OCI-M1 (cell line): ENCODE measurements around the gene ASMTL.
"Not testable (repeated sequence)": the region's sequence is repeated elsewhere in the genome, so short reads cannot be mapped to it uniquely, and the experiment has no call there.

Experiments
- DNase-seq: peaks from one replicate; lab custom pipeline; 2025; lab: John Stamatoyannopoulos, UW

Gene ASMTL

DNA sequence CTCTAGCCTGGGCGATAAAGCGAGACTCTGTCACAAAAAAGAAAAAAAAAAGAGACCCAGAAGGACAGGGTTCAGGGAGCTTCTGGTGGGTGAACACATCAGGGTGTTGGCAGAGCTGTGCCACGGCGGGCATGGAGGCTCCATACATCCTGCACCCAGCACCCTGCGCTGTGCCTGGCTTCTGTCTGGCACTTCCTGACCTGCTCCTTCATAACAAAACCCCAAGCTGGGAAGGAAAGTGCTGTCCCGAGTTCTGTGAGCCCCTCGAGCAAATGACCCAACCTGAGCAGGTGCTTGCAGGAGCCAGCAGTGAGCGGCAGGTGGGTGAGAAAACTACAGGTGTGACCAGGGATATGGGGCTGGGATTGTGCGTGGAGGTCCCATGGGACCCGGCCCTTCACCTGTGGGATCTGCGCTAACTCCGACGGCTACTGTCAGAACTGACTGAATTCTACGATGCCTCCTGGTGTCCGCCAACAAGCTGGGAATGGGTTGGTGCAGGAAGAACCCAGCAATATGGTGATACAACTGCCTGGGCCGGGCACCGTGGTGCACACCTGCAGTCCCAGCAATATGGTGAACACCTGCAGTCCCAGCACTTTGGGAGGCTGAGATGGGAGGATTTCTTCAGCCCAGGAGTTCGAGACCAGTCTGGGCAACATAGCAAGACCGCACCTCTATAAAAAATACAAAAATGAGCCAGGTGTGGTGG is 18.9 kb downstream of the ASMTL start:
- no peak for DNase-seq

DNA sequence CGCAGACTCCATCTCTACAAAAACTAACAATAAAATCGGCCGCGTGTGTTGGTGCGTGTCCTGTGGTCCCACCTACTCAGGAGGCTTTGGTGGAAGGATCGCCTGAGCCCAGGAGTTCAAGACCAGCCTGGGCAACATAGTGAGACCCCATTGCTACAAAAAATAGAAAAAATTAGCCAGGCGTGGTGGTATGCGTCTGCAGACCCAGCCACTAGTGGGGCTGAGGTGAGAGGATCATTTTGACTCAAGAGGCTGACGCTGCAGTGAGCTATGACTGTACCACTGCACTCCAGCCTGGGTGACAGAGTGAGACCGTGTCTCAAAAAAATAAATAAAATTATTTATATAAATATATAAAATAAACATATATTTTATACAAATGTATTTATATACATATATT is 22.3 kb downstream of the ASMTL start:
- DNase-seq = no peak

DNA sequence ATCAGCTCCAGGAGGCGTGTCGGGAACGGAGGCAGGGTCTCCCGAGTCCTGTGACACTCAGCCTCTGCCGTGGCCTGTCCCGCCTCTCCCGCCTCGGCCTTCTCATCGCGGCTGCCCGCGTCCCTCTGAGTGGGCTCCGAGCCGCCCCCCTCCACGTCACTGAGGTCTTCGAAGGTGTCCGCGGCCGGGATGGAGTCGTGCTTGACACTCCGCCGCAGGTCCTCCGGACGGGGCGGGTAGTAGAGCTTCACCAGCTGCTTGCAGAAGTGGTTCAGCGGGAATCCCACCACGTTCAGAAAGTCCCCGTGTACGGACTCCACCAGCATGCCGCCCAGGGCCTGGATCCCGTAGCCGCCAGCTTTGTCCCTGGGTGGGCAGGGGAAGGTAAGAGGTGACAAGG is 25.0 kb downstream of the ASMTL start:
- no peak for DNase-seq

- DNase-seq = not testable (repeated sequence)
Measured at GRCh38 chrX:1426321-1426720, 26.4 kb downstream of the ASMTL start.

DNA sequence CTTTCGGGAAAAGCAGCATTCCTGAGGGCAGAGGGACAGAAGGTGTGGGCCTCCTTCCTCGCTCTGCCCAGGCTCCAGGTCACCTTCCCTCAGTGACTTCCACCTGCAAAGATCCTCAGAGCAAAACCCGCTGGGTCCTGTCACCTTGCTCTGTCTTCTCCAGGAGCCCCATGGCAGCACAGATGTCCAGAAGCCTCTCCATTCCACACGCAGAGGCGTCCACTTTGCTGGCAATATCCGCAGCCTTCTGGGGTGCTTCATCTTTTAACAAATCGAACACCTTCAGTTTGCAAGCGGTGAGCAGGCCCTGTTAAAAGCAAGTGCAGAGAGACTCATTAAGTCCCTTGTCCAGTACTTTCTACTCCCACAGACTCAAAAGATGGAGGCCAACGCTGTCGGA is 27.3 kb downstream of the ASMTL start:
- DNase-seq = no peak

DNA sequence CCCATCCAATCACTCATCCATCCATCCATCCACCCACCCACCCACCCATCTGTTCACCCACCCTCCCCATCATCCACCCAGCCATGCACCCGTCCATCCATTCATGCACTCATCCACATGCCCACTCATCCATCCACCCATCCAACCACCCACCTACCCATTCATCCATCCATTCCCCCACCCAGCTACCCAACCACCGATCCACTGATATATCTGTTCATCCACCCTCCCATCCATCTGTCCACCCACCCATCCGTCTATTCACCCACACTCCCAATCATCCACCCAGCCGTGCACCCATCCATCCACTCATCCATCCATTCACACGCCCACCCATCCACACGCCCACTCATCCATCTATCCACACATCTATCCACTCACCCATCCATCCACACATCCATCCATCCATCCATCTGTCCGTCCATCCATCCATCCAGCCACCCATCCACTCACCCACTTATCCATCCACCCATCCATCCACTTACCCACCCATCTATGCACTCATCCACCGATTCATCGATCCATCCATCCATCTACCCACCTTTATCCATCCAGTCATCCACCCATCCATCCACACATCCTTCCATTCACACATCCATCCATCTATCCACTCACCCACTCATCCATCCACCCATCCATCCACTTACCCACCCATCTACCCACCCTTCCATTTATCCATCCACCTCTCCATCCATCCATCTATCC is 28.4 kb downstream of the ASMTL start:
- no peak for DNase-seq

GRCh38 chrX:1423215-1423614 is 29.5 kb downstream of the ASMTL start:
- DNase-seq = no peak

DNA sequence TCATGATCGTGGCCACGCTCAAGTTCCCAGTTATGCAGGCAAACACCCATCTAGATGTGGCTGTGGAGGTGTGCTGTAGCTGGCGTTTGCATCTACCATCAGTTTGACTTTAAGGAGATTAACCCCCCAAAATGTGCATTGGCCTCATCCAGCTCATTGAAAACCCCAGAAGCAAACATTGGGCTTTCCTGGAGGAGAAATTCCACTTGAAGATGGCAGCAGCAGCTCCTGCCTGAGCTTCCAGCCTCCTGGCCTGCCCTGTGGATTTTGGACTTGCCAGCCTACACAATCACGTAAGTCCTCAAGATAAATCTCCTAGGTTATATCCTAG is 30.6 kb downstream of the ASMTL start:
- no peak for DNase-seq

GRCh38 chrX:1421433-1422134 is 31.1 kb downstream of the ASMTL start:
- DNase-seq = no peak

DNA sequence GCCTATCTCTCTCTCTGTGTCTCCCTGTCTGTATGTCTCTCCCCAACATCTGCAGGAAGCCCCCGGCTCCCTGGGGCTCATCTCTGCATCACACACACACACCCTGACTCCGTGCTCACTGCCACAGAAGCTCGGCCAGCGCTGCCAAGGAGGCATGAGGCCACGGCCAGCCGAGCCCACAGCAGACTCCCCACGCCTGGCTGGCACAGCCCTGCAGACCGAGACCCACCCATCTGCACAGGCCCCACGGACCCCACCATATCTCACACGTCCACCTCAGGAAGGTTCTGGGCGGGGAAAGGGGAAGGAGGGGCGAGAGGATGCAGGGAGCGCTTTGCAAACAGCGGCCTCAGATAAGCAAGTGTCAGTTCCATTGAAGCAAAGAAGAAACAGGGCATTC is 32.3 kb downstream of the ASMTL start:
- no peak for DNase-seq

DNA sequence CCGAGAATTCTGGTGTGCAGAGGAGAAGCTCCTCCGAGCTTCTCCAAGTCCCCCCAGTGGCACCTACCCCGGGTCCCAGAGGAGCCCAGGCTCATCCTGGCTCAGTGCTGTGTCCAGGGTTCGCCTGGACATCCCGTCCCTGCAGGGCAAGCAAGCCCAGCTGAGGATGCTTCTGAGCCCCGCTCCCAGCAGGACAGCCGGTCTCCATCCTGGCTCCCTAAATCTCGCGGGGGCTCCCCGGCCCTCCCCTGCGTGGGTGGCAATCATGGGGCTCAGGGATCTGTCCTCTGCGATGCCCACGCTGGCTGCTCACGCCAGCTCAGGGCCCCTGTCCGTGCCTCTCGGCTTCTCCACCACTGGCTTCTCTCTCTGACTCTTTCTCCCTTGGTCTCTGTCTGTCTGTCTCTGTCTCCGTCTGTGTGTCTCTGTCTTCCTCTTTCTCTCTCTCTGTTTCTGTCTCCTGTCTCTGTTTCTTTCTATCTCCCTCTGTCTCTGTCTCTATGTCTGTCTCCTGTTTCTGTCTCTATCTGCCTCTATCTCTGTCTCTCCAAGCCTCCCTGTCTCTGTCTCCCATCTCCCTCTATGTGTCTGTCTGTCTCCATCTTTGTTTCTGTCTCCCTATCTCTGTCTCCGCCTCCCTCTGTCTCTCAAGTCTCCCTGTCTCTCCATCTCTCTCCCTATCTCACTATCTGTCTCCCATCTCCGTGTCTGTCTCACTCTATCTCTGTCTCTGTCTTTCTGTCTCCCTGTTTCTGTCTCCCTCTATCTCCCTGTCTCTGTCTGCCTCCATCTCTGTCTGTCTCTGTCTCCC is 33.0 kb downstream of the ASMTL start:
- no peak for DNase-seq

- DNase-seq = no peak
Measured at GRCh38 chrX:1418901-1419544, 33.7 kb downstream of the ASMTL start.

DNA sequence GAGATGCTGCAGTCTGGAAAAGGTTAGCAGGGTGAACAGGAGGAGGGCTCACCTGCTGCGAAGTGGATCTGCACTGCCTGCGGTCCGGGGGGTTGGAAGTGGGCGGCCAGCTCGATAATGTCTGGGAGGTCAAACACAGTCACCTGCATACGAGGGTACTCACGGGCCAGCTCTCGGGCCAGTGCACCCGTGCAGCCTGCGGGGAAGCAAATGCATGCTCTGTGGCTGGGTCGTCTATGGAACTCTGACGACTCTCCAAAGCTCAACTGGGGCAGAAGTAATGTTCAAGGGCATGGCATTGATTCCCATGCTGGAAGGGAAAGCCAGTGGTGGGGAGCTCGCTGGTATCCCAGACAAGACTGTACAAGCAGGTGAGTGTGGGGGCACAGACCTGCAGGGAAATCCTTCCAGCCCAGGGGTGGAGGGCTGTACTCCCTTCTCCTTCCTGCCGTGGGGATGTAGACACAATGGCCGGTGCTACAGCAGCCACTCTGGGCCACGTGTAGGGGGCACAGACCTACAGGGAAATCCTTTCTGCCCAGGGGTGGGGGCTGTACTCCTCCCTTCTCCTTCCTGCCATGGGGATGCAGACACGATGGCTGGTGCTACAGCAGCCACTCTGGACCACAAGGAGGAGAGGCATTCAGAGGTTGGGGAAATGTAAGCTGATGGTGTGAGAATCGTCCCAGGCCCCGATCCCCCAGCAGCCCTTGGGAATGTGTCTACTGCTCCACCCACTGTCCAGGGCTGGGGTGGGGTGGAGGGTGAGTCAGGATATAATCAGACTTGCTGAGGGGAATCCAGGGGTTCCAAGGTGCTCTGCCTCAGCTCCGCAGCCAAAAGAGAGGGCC is 34.6 kb downstream of the ASMTL start:
- no peak for DNase-seq

- DNase-seq = no peak
Measured at GRCh38 chrX:1416965-1417760, 35.5 kb downstream of the ASMTL start.

- no peak for DNase-seq
Measured at GRCh38 chrX:1416327-1416784, 36.4 kb downstream of the ASMTL start.

DNA sequence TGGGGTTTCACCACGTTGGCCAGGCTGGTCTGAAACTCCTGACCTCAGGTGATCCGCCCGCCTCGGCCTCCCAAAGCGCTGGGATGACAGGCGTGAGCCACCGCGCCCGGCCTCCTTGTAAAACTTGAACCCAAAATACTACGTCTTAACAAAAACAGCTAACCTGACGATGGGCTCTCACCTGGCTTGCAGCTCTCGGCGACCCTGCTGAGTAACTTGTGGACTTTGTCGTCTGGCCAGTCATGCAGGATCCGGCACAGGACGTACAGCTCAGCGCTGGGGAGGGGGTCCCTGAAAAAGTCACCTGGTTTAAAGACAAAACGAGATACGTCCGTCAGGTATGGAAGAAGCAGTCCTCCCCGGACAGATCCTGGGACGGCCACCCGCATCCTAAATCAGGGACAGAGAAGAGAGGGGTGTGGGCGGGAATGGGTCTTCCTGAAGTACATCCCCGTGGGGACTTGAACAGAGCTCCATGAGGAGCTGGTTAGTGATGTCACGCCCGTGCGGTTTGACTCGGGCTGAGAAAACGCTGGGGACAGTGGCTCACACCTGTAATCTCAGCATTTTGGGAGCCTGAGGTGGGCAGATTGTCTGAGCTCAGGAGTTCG is 40.1 kb downstream of the ASMTL start:
- no peak for DNase-seq

DNA sequence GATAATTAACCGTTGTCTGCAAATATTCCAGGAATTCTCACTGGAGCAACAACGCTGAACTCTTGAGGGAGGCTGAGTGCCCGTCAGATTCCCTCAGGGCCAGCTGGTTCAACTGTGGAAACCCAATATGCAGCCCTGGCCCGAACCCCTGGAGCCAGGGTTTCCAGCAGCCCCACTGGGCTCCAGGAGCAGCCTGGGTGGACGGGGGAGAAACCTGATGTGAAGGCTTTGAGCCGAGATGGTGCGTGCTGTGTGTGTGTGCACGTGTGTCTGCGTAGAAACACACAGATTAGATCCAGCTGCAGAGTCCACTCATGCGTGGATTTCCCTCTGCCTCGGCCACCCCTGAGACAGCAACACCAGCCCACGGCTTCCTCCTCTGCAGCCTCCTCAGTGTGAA is 41.4 kb downstream of the ASMTL start:
- no peak for DNase-seq

GRCh38 chrX:1407035-1407434 is 45.7 kb downstream of the ASMTL start:
- no peak for DNase-seq

DNA sequence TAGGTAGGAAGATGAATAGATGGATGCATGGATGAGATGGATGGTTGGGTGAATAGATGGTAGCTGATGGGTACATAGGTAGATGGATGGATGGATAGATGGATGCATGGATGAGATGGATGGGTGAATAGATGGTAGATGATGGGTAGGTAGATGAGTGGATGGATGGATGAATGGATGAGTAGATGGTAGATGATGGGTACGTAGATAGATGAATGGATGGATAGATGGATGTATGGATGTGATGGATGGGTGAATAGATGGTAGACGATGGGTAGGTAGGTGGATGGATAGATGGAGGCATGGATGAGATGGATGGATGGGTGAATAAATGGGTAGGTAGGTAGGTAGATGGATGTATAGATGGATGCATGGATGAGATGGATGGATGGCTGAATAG is 46.9 kb downstream of the ASMTL start:
- DNase-seq = not testable (repeated sequence)

DNA sequence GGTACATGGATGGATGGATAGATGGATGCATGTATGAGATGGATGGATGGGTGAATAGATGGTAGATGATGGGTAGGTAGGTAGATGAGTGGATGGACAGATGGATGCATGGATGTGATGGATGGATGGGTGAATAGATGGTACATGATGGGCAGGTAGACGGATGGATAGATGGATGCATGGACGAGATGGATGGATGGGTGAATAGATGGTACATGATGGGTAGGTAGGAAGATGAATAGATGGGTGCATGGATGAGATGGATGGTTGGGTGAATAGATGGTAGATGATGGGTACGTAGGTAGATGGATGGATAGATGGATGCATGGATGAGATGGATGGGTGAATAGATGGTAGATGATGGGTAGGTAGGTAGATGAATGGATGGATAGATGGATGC is 48.8 kb downstream of the ASMTL start:
- not testable (repeated sequence) for DNase-seq
